Left ventricle myocardium inferior (tissue), 1 donor: ENCODE data around the gene STON2. TPM values are rescaled to one million over a fixed set of nuclear protein-coding genes. Genes with fewer than 3 reads are reported as not detected.

Source experiments
- DNase-seq: peaks from one replicate; pipeline ENCODE4 v3.0.0-alpha.2; 2020
- H3K27ac ChIP-seq: fragments of 200-600 bp; replicated peaks from 2 replicates; pipeline ENCODE4 v1.8.0; 2021
- H3K27me3 ChIP-seq: fragments of 200-600 bp; 2 replicates; pipeline ENCODE4 v1.8.0; 2021; ENCODE audit warnings: low read depth
- H3K36me3 ChIP-seq: fragments of 200-600 bp; 2 replicates; pipeline ENCODE4 v1.8.0; 2021
- H3K4me1 ChIP-seq: fragments of 200-600 bp; 2 replicates; pipeline ENCODE4 v1.8.0; 2021
- H3K4me3 ChIP-seq: fragments of 200-600 bp; 2 replicates; pipeline ENCODE4 v1.8.0; 2021; ENCODE audit warnings: mild to moderate bottlenecking, moderate library complexity
- H3K9me3 ChIP-seq: fragments of 200-600 bp; replicated peaks from 2 replicates; pipeline ENCODE4 v1.8.0; 2021
- intact Hi-C: fragments of 100-400 bp; cut with micrococcal nuclease; formaldehyde crosslinking; loops from one replicate; pipeline ENCODE4 v1.11.0; 2022
- total RNA-seq: library from RNA; stranded (reverse); fragmentation: NEBNext Ultra II Directional; extraction: Animal tissue kit (Norgen Biotek cat#: 25700); gene quantifications from one replicate; pipeline ENCODE4 v1.2.1, GENCODE V29; 2021
- TF ChIP-seq, protein P1 (sequence below): fragments of 200-600 bp; IDR thresholded peaks from 2 replicates; pipeline ENCODE4 v1.8.0; 2021; ENCODE audit warnings: antibody characterized with exemption, mild to moderate bottlenecking, borderline replicate concordance
- donor health status: DM: no; HTN: yes; CAD: no; lungs with severe emphysema.

Gene STON2
- total RNA-seq, 1 donor from 2014 or later, result 8.3 TPM

DNA sequence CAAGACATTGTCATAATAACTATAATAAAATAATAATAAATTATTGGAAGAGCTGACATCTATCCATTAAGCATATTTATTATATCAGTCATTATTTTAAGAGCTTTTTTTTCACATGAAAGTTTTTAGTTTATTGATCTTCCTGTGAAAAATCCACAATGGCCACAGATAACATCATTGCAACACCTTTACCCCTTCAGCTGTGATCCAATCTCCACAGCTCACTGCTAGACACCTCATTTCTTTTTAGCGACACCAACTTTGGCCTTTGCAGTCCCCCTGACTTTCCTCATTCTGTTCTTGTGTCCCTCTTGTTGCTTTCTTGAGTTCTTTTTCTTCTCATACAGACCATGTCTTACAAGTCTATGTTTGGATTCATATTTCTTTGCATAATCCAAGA is 67.4 kb downstream of the STON2 start:
- peaks cover 4% of the 10 kb centered on the region for H3K9me3 ChIP-seq
- no peaks in the 10 kb centered on the region for H3K4me1 ChIP-seq
- no peak overlapping the region for H3K27ac ChIP-seq
- H3K36me3 ChIP-seq, result no peaks in the 10 kb centered on the region
- no peak for DNase-seq
- H3K27me3 ChIP-seq, result no peaks in the 10 kb centered on the region
- TF ChIP-seq, protein P1, sequence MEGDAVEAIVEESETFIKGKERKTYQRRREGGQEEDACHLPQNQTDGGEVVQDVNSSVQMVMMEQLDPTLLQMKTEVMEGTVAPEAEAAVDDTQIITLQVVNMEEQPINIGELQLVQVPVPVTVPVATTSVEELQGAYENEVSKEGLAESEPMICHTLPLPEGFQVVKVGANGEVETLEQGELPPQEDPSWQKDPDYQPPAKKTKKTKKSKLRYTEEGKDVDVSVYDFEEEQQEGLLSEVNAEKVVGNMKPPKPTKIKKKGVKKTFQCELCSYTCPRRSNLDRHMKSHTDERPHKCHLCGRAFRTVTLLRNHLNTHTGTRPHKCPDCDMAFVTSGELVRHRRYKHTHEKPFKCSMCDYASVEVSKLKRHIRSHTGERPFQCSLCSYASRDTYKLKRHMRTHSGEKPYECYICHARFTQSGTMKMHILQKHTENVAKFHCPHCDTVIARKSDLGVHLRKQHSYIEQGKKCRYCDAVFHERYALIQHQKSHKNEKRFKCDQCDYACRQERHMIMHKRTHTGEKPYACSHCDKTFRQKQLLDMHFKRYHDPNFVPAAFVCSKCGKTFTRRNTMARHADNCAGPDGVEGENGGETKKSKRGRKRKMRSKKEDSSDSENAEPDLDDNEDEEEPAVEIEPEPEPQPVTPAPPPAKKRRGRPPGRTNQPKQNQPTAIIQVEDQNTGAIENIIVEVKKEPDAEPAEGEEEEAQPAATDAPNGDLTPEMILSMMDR, result no peak
- intact Hi-C loops, result no loop called here
- H3K4me3 ChIP-seq, result no peak overlapping the region

DNA sequence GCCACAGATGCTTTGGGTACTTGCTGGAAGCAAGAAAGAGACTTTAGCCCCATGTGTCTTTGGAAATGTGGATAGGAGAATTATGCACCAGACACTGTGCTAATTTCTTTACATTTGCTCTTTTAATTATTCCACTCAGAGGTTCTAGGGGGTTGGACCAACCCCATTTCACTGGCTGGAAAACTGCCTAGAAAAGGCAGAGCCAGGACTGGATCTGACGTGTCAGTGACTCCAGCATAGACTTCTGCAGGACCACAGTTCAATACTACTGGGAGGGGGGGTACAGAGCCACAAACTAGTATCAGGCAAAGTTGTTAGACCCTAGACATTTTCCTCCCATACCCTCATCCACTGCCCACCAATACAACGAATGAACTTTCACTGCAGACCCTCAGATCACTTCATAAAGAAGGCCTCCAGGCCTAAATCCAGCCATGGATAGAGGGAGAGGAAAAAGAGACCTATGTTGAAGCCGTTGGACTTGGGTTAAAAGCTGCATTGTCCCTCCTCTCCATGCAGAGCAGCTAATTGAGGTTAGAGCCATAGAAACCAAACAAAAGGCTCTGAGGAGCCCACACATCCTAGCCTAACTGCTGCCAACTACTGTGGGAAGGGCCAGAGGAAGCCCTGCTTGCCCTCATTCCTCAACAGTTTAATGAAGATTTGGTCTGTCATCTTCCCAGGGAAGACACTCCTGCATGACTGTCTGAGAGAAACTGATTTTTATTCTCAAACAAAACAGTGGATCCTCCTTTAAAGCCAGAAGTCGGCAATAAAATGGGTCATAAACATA is 68.7 kb downstream of the STON2 start:
- DNase-seq, result no peak
- TF ChIP-seq, protein P1, result no peak
- Histone ChIP-seq H3K4me1 (no peaks in the 10 kb centered on the region), H3K9me3 (peaks cover 4% of the 10 kb centered on the region), H3K4me3 (no peak overlapping the region), H3K27me3 (no peaks in the 10 kb centered on the region), H3K36me3 (no peaks in the 10 kb centered on the region), H3K27ac (no peak overlapping the region)
- intact Hi-C loops, result no loop called here

DNA sequence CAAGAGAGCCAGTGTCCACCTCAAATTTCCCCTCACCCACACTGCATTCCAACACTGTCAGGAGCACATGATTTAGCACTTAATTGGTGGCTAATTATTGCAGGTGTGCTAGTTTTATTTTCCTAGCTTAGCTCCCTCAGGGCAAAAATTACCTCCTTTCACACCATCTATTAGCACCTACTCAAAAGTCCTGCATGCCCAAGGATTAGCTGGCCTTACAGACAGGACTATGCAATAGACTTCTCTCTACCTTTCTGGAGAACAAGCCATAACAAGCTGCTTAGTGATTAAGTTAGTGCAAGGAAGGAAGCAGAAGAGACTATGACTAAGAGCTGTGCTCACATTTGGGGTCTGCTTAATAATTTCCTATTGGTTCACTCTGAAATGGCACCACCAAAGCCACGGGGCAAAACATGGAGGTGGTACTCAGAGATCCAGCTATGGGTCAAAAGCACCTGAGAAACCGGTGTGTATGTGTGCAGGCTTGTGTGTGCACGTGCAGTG is 69.5 kb downstream of the STON2 start:
- Histone ChIP-seq H3K4me1 (no peaks in the 10 kb centered on the region), H3K27ac (no peak overlapping the region), H3K36me3 (no peaks in the 10 kb centered on the region), H3K4me3 (no peak overlapping the region), H3K27me3 (no peaks in the 10 kb centered on the region), H3K9me3 (peaks cover 4% of the 10 kb centered on the region)
- TF ChIP-seq, protein P1, result no peak
- intact Hi-C loops, result no loop called here
- DNase-seq, result no peak

DNA sequence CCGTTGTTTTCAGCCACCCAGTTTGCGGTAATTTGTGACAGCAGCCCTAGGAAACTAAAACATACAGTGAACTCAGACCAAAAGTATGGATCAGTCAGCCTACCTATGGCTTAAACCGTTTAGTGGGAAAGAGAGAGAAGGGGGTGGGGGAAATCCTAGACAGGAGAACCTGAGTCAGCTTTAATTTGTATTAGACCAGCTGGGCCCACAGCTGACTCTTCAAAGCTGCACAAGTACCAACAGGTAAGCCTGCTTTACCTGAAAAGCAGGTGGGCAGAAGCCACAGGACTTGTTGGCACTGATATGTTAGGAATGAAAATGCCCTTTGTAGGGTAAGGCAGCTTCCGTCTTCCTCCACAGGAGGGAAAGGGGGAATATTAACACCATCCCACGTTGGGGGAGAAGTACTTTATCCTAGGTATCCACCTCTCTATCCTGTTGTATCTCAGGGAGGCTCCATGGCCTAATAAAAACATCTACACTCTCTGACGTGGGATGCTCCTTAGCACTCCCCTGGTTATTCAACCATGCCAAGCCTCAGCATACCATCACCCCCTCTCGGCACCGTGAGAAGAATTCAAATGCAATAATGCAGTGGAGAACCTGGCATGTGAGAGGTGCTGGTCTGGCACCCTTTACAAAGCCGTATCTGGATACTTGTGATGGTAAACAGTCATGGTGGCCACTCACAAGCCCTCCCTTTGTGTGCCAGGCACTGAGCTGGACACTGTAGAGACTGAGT is 70.3 kb downstream of the STON2 start:
- Histone ChIP-seq H3K27me3 (peaks cover 3% of the 10 kb centered on the region), H3K27ac (no peak overlapping the region), H3K9me3 (peaks cover 4% of the 10 kb centered on the region), H3K4me3 (no peak overlapping the region), H3K36me3 (no peaks in the 10 kb centered on the region), H3K4me1 (no peaks in the 10 kb centered on the region)
- no peak for DNase-seq
- TF ChIP-seq, protein P1, result no peak
- intact Hi-C loops, result no loop called here

DNA sequence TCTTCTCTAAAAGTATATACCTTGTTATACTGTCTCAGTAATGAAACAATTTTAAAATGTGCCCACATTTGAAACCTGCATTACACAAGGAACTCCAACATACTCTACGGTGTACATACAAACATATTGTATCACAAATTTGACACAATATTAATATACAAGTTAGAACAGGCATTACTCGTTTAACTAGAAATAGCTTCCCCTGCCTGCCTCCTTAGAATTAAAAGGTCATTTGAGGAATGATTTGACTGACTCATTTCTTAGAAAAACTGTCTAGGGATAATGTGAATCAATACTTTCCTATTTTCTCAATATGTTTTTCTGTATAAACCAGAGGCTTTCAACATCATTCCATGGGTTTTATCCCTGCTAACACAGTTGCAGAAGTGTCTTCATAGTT is 73.7 kb downstream of the STON2 start:
- Histone ChIP-seq H3K36me3 (no peaks in the 10 kb centered on the region), H3K27me3 (peaks cover 32% of the 10 kb centered on the region), H3K4me1 (no peaks in the 10 kb centered on the region), H3K27ac (no peak overlapping the region), H3K4me3 (no peak overlapping the region), H3K9me3 (peaks cover 4% of the 10 kb centered on the region)
- intact Hi-C loops, result no loop called here
- TF ChIP-seq, protein P1, result no peak
- DNase-seq, result no peak
